Stimulated activated naive B cell treated with anti-CD40 and anti-IgM and Interleukin-4, amounts not matched to agents 10 μg/mL and 1 μg/mL and 100 μg/mL, for 72 hours (primary cell): ENCODE measurements around the gene PCDH9.
"Not testable (repeated sequence)": the region's sequence is repeated elsewhere in the genome, so short reads cannot be mapped to it uniquely, and the experiment has no call there.

Source experiments
- ATAC-seq, 2 donors: fragments of 150-1000 bp; cut with Tn5 transposase; replicated peaks; 2 replicates each; pipeline ENCODE4 v1.10.0; 2021; ENCODE audit warnings: moderate library complexity in 1 of 2
- DNase-seq: peaks from one replicate; pipeline ENCODE4 v3.0.0; 2021
- H3K27ac Mint-ChIP-seq: one replicate; pipeline ENCODE4 v1.8.0; 2022; ENCODE audit warnings: mild to moderate bottlenecking, mixed read lengths
- H3K27me3 Mint-ChIP-seq, 2 donors: one replicate each; pipeline ENCODE4 v1.8.0; 2022; ENCODE audit warnings: mixed read lengths in 2 of 2
- H3K36me3 Mint-ChIP-seq, 2 donors: one replicate each; pipeline ENCODE4 v1.8.0; 2022; ENCODE audit warnings: mixed read lengths in 2 of 2, mild to moderate bottlenecking in 1 of 2
- H3K4me1 Mint-ChIP-seq, 2 donors: one replicate each; pipeline ENCODE4 v1.8.0; 2022; ENCODE audit warnings: mixed read lengths in 2 of 2, mild to moderate bottlenecking in 1 of 2
- H3K4me3 Mint-ChIP-seq, 2 donors: one replicate each; pipeline ENCODE4 v1.8.0; 2022; ENCODE audit warnings: mild to moderate bottlenecking in 2 of 2, mixed read lengths in 2 of 2, moderate library complexity in 1 of 2
- H3K9me3 Mint-ChIP-seq, 2 donors: one replicate each; pipeline ENCODE4 v1.8.0; 2022; ENCODE audit warnings: mixed read lengths in 2 of 2, mild to moderate bottlenecking in 1 of 2

The PCDH9 gene

DNA sequence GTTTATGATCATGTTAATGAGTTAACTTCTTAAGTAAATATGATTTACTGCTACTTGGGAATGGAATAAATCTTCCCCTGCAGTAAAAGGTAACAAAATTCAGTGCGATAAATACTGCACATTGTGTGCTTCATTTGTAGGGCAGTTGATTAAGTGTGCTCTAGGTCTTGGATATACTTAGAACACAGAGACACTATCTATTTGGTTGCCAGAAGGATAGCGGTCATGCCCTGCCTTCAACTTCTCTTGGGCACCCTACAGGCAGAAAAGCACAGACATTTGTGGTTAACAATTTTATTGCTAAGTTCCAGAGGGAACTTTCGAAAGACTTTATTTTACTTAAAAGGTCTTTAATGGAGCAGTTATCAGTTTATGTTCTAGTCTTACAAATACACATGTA is 605.8 kb downstream of the PCDH9 start:
- Mint-ChIP-seq H3K4me3 (no peak overlapping the region), H3K36me3 (peaks cover 4 to 8% of the 10 kb centered on the region in 2 donors), H3K27me3 (no peaks in the 10 kb centered on the region), H3K4me1 (peaks cover 0 to 2% of the 10 kb centered on the region in 2 donors), H3K9me3 (peaks cover 5 to 9% of the 10 kb centered on the region in 2 donors), H3K27ac (no peak overlapping the region)
- DNase-seq (no peak), ATAC-seq (no peak)

DNA sequence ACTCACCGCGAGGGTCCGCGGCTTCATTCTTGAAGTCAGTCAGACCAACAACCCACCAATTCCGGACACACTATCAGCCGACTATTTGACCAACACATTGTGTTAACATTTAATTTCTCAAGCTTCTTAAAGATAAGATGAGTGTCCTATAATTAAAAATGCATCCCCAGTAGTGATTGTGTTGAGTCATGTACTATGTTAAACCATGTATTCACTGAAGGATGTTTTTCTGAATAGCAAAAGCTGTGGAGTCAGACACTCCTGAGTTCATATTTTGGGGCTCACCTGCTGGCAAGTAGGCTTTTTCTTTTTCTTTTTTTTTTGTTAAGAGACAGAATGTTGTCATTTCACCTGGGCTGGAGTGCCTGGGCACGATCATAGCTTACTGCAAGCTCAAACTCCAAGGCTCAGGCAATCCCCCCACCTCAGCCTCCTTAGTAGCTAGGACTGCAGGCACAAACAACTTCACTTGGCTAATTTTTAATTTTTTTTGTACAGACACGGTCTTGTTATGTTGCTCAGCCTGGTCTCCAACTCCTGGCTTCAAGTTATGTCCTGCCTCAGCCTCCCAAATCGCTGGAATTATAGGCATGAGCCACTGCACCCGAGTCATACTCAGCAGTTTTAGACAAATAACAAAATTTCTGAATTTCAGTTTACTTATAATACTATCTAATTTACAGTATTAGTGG is 606.9 kb downstream of the PCDH9 start:
- ATAC-seq (no peak), DNase-seq (no peak)
- peaks cover 5 to 9% of the 10 kb centered on the region in 2 donors for H3K9me3 Mint-ChIP-seq
- H3K4me1 Mint-ChIP-seq, result peaks cover 0 to 2% of the 10 kb centered on the region in 2 donors
- no peaks in the 10 kb centered on the region for H3K27me3 Mint-ChIP-seq
- H3K36me3 Mint-ChIP-seq, result peaks cover 4 to 8% of the 10 kb centered on the region in 2 donors
- H3K4me3 Mint-ChIP-seq, result no peak overlapping the region
- no peak overlapping the region for H3K27ac Mint-ChIP-seq

DNA sequence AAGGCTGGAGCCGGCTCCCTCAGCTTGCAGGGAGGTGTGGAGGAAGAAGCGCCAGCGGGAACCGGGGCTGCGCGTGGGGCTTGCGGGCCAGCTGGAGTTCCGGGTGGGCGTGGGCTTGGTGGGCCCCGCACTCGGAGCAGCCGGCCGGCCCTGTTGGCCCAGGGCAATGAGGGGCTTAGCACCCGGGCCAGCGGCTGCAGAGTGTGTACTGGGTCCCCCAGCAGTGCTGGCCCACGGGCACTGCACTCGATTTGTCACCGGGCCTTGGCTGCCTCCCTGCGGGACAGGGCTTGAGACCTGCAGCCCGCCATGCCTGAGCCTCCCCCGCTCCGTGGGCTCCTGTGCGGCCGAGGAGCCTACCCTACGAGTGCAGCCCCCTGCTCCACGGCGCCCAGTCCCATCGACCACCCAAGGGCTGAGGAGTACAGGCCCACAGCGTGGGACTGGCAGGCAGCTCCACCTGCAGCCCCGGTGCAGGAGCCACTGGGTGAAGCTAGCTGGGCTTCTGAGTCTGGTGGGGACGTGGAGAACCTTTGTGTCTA is 608.2 kb downstream of the PCDH9 start:
- DNase-seq, H3K36me3 Mint-ChIP-seq, H3K4me1 Mint-ChIP-seq, H3K27ac Mint-ChIP-seq, H3K9me3 Mint-ChIP-seq, ATAC-seq, H3K27me3 Mint-ChIP-seq, H3K4me3 Mint-ChIP-seq: not testable (repeated sequence)

DNA sequence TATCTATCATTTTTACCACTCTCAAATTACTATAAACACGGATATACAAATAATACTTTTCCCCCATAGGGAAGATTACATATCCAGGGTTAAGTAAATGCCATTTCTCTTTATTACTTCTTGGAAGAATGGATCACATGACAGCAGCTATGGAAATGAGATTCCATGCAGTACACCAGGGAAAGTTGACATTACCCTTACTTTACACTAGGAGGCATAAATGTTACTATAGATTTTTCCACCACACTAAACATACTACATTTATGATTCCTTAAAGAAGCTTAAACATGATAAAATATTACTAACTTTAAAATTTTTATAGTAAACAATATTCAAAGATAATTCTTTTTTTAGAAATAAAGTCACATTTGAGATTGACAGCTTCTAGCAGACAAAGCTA is 611.4 kb downstream of the PCDH9 start:
- Mint-ChIP-seq H3K27ac (no peak overlapping the region), H3K9me3 (peaks cover 5 to 9% of the 10 kb centered on the region in 2 donors), H3K27me3 (no peaks in the 10 kb centered on the region), H3K4me1 (peaks cover 0 to 2% of the 10 kb centered on the region in 2 donors), H3K4me3 (no peak overlapping the region), H3K36me3 (peaks cover 4 to 8% of the 10 kb centered on the region in 2 donors)
- no peak for DNase-seq
- no peak for ATAC-seq

DNA sequence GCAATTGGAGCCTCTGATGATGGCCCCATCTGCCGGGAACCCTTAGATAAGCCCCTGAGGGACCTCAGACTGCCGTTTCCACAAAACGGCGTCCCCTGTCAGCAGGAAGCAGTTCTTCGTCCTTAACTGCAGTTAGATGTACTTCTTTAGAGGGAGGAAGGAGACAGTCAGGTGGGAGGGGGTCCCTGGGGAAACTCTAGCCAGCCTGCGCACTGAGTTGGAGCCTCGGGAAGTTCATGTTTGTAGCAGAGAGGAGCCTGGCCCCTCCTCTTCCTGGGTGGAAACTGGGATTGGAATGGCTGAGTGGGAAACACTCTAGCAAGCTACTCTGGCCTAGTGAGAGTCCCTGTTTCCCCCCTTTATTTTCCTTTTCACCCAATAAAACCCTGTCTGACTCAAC is 612.4 kb downstream of the PCDH9 start:
- ATAC-seq (no peak), DNase-seq (no peak)
- Mint-ChIP-seq H3K4me3 (no peak overlapping the region), H3K4me1 (peaks cover 0 to 2% of the 10 kb centered on the region in 2 donors), H3K9me3 (peaks cover 3 to 6% of the 10 kb centered on the region in 2 donors), H3K27me3 (no peaks in the 10 kb centered on the region), H3K36me3 (peaks cover 0 to 5% of the 10 kb centered on the region in 2 donors), H3K27ac (no peak overlapping the region)

DNA sequence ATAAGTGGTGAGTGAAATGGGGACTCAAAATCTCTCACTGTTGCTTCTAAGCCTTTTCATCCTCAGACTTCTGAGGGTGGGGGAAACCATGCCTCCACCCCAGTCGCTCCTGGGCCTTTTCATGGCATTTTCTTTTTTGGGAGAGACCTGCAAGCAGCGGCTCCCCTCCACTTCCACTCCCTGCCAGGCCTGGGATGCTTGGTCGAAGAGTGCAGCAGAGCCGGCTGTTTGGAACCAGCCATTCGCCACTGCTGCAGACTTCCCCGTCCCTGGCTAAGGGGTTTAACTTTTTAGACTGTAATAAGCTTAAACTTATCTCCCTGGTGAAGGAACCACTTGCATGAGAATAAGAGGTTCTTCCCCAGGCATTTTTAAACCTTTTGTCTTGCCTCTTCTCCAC is 617.2 kb downstream of the PCDH9 start:
- Mint-ChIP-seq H3K4me3 (no peak overlapping the region), H3K4me1 (no peaks in the 10 kb centered on the region), H3K27ac (no peak overlapping the region), H3K9me3 (no peaks in the 10 kb centered on the region), H3K36me3 (no peaks in the 10 kb centered on the region), H3K27me3 (no peaks in the 10 kb centered on the region)
- ATAC-seq (no peak), DNase-seq (no peak)

DNA sequence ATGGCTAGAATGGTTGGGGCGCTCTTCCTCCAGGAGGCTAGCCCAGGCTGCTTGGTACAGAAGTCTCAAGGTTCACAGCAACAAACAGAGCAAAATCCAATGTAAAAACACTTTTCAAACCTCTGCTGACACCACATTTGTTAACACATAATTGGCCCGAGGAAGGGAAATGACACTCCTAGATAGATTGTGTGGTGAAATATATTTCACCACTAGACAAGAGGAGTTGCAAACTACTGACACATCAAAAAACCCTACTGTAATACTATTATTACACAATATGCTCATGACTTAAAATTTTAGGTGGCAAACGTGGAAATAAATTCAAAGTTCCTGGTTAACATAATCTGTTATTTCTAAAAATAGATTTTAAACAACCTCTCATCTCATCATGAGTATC is 643.6 kb downstream of the PCDH9 start:
- H3K9me3 Mint-ChIP-seq, result no peaks in the 10 kb centered on the region
- no peak for ATAC-seq
- no peak overlapping the region for H3K4me3 Mint-ChIP-seq
- no peak for DNase-seq
- H3K36me3 Mint-ChIP-seq, result no peaks in the 10 kb centered on the region
- H3K27me3 Mint-ChIP-seq, result no peaks in the 10 kb centered on the region
- H3K4me1 Mint-ChIP-seq, result no peaks in the 10 kb centered on the region
- no peak overlapping the region for H3K27ac Mint-ChIP-seq

- Mint-ChIP-seq H3K36me3 (no peaks in the 10 kb centered on the region), H3K27me3 (no peaks in the 10 kb centered on the region), H3K4me3 (no peak overlapping the region), H3K27ac (no peak overlapping the region), H3K4me1 (no peaks in the 10 kb centered on the region), H3K9me3 (no peaks in the 10 kb centered on the region)
- ATAC-seq (no peak), DNase-seq (no peak)
Observed at GRCh38 chr13:66585669-66586203, 644.4 kb downstream of the PCDH9 start.

DNA sequence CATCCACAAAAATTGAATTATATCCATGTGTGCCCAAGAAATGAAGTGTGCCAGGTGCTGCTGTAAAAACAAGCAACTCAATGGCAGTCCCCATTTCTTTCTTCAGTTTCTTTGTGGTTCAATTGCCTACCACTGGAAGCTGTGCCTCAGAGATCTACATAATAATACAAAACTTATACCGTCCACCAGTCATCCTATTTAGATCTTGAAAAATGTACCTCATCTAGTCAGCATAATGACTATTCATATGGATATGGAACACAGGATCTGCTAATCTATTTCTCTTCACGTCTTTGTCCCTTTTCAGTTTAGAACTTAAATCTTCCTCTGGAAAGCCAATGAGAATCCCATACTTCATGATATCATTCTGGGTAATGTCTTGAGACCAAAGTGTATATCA is 648.5 kb downstream of the PCDH9 start:
- no peak for DNase-seq
- Mint-ChIP-seq H3K4me1 (no peaks in the 10 kb centered on the region), H3K4me3 (no peak overlapping the region), H3K27ac (no peak overlapping the region), H3K36me3 (no peaks in the 10 kb centered on the region), H3K27me3 (no peaks in the 10 kb centered on the region), H3K9me3 (no peaks in the 10 kb centered on the region)
- no peak for ATAC-seq

GRCh38 chr13:66578305-66578704 is 651.8 kb downstream of the PCDH9 start:
- H3K27ac Mint-ChIP-seq, result no peak overlapping the region
- no peak overlapping the region for H3K4me3 Mint-ChIP-seq
- no peaks in the 10 kb centered on the region for H3K9me3 Mint-ChIP-seq
- H3K27me3 Mint-ChIP-seq, result no peaks in the 10 kb centered on the region
- no peaks in the 10 kb centered on the region for H3K36me3 Mint-ChIP-seq
- ATAC-seq, result no peak
- no peak for DNase-seq
- H3K4me1 Mint-ChIP-seq, result no peaks in the 10 kb centered on the region

GRCh38 chr13:66577358-66577757 is 652.8 kb downstream of the PCDH9 start:
- Mint-ChIP-seq H3K27ac (no peak overlapping the region), H3K4me1 (no peaks in the 10 kb centered on the region), H3K36me3 (no peaks in the 10 kb centered on the region)

DNA sequence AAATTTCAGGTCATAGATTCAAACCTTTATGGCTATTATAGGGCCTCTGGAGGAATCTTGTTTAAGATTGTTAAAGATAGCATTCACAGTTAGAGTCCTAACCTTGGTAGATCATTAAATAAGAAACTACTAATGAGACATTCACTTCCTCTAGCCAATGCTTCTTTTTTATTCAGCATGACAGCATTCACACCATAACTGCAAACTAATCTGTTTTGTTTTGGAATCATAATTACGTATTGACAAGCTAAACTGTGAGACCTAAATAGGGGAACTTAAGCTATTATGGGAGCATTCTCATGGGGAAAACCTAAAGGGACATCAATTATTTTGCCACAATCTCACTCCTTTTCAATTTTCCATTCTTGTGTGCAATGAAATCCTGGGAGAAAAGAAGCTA is 653.8 kb downstream of the PCDH9 start:
- no peaks in the 10 kb centered on the region for H3K9me3 Mint-ChIP-seq
- no peaks in the 10 kb centered on the region for H3K36me3 Mint-ChIP-seq
- no peaks in the 10 kb centered on the region for H3K4me1 Mint-ChIP-seq
- no peaks in the 10 kb centered on the region for H3K27me3 Mint-ChIP-seq
- DNase-seq (no peak), ATAC-seq (no peak)
- no peak overlapping the region for H3K4me3 Mint-ChIP-seq
- no peak overlapping the region for H3K27ac Mint-ChIP-seq

More at GRCh38 chr13:66577358-66577757, 652.8 kb downstream of the PCDH9 start:
- H3K27me3 Mint-ChIP-seq, result no peaks in the 10 kb centered on the region
- no peak overlapping the region for H3K4me3 Mint-ChIP-seq
- no peaks in the 10 kb centered on the region for H3K9me3 Mint-ChIP-seq
- ATAC-seq, result no peak
- no peak for DNase-seq

GRCh38 chr13:66574606-66575005 is 655.5 kb downstream of the PCDH9 start:
- no peaks in the 10 kb centered on the region for H3K27me3 Mint-ChIP-seq
- no peaks in the 10 kb centered on the region for H3K4me1 Mint-ChIP-seq
- no peaks in the 10 kb centered on the region for H3K9me3 Mint-ChIP-seq
- H3K36me3 Mint-ChIP-seq, result no peaks in the 10 kb centered on the region
- H3K4me3 Mint-ChIP-seq, result no peak overlapping the region
- no peak for ATAC-seq
- H3K27ac Mint-ChIP-seq, result no peak overlapping the region
- no peak for DNase-seq

- H3K27ac Mint-ChIP-seq, result no peak overlapping the region
- ATAC-seq, result no peak
- no peak overlapping the region for H3K4me3 Mint-ChIP-seq
Observed at GRCh38 chr13:66567899-66568612, 662.1 kb downstream of the PCDH9 start.

GRCh38 chr13:66565279-66565678 is 664.9 kb downstream of the PCDH9 start:
- H3K4me3 Mint-ChIP-seq, result no peak overlapping the region
- no peak overlapping the region for H3K27ac Mint-ChIP-seq
- H3K4me1 Mint-ChIP-seq, result no peaks in the 10 kb centered on the region
- H3K27me3 Mint-ChIP-seq, result no peaks in the 10 kb centered on the region
- peaks cover 2 to 5% of the 10 kb centered on the region in 2 donors for H3K9me3 Mint-ChIP-seq
- DNase-seq (no peak), ATAC-seq (no peak)
- H3K36me3 Mint-ChIP-seq, result no peaks in the 10 kb centered on the region

More at GRCh38 chr13:66567899-66568612, 662.1 kb downstream of the PCDH9 start:
- H3K27me3 Mint-ChIP-seq, result no peaks in the 10 kb centered on the region
- no peaks in the 10 kb centered on the region for H3K4me1 Mint-ChIP-seq
- DNase-seq, result no peak
- no peaks in the 10 kb centered on the region for H3K9me3 Mint-ChIP-seq
- no peaks in the 10 kb centered on the region for H3K36me3 Mint-ChIP-seq
